Measurements from ENCODE around the gene MX1.

The MX1 gene

DNA sequence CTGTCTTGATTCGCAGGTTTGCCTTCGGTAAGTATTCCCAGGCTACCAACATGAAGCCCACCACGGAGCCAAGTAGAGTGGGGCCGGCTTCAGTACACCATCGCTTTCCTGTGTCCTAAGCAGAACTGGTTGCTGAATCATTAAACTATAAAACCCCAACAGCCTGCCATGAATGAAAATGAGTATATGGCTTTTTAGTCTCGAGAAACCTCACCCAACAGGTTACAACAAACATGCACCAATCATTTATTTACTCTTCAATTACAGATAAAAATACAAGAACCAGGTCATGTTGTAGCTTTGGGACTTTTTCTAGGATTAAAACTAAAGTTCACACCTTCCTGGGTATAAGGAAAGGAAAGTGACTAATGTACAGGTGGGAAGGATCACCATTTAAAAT, 74.3 kb downstream of the MX1 start:
- no peak for DNase-seq

DNA sequence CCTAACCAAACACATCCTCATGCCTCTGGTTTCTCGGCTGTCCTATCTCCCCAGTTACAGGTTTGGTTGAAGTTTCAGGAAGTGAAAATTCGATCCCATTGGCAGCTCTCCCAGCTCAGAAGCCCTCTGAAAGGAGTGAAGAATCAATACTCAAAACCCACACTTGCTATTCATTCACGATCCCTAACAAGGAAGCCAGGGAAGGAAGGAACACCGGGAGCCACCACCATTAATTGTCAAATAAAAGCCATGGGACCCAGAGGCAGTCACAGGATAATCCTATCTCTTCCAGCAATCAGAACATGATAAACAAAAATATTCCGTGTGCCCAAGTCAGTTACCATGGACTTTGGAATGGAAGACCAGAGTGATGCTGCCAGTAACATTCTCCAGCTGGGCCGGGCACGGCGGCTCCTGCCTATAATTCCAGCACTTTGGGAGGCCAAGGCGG, 74.9 kb downstream of the MX1 start:
- no peak for DNase-seq

DNA sequence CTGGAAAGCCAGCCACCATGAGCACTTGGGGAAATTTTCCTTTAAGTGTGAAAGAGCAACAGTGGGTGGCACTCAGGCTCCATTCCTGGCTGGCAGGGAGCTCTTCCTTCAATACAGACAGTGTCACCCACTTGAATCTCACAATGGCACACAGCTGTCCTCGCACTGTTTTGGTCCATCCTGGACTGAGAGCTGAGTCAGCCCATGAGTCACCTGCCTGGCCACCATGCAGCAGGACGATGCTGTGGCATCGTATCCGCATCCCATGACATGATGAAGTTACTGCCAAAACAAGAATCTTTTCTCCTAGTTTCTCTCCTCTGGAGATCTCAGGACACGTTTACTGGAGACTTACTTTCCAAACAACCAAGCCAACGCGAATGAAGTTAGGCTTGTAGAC, 75.9 kb downstream of the MX1 start:
- no peak for DNase-seq

DNA sequence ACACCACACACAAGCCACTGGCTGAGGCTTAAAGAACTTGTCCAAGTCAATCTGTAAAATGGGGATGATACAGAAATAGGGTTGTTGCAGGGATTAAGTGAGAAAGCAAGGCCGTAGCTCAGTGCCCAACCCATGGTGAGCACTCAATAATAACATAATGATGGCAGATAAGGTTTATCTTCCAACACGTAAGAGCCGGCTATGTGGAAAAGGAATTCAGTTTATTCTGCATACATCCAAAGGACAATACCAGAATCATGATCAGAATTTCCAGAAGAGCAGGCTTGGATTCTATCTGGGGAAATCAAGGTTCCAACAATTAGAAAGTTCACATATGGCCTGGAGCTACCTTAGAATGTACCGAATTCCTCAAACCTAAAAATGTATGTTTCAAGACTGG, 77.3 kb downstream of the MX1 start:
- DNase-seq = no peak

DNA sequence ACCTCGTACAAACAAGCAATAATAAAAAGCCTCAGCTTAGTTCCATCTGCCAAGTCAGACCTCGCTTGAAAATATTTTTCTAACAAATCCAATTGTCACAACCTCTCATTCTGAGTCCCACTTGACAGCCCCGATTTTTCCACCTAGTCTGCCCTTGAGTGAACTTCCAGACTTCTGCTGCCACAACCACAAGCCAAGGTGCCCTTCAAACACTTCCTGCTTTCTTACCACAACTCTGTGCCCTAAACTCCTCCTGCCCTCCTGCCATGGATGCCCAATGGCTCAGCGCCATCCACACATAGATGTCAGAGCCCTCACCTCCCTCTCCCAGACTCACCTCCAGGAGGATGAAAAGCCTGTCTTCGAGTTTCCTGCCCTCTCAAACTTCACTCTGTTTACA, 78.0 kb downstream of the MX1 start:
- no peak for DNase-seq

DNA sequence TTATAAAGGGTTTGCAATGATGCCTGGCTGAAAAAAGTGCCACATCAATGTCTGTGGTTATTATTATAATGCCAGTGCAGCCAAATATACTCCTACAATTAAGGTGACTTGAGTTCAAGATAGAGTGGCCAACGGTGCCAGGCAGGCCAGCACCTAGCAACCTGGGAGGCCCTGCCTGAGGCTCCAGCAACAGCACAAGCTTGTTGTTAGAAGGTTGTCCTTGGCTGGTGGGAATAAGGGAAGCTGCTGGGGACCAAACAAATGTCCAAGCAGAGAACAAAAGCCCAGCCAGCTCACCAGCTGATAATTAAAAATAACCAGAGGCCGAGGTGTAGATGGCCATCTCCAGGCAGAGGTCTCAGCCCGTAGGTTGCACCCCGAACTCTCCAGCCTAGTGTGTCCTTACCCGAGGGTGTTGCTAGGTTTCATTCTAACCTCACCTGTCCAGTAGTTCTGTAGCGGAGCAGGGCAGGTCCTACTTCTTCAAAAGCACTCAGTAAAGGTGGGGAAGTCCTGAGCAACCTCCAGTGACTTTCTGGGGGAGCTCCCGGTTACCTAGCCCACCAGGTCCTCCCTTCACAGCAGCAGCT, 80.1 kb downstream of the MX1 start:
- no peak for DNase-seq

DNA sequence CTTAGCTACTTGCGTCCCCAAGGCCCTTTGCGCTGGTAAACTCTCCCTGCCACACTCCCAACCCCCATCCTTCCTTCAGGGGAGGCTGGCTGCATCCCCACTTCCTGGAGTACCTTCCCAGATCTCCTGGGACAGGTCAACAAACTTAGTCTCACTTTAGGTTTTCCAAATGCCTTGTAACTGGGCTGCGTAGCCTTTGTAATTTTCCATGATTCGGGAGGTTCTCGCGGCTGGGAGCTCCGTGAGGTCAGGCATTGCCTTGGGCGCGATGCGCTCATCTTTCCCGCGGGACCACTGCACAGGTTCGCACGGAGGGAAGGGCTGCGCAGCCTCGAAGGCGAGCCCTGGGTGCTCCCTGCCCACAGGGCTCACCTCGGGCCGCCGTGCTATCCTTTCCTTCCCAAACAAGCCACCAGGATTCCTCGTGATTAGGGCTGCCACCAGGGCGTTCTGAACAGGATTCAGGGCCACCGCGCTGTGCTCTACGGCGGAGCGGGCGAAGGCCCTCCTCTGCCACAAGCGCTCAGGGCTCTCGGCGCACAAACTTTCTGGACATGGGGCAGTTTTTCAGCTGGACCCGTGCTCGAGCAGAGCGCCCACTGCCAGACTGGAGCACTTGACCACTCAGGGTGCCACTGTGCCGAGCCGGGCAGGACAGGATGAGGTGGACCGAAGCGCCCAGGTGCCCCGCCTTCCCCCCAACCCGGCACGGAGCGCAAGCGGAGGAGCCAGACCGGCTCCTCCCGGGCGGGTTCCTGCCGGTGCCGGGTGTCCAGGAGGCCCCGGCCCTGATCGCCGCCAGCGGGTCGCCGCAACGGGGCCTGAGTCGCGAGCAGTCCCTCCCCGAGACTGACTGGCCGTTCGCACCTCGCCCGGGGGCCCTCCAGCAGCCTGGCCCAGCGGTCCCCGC, 80.8 kb downstream of the MX1 start:
- no peak for DNase-seq

DNA sequence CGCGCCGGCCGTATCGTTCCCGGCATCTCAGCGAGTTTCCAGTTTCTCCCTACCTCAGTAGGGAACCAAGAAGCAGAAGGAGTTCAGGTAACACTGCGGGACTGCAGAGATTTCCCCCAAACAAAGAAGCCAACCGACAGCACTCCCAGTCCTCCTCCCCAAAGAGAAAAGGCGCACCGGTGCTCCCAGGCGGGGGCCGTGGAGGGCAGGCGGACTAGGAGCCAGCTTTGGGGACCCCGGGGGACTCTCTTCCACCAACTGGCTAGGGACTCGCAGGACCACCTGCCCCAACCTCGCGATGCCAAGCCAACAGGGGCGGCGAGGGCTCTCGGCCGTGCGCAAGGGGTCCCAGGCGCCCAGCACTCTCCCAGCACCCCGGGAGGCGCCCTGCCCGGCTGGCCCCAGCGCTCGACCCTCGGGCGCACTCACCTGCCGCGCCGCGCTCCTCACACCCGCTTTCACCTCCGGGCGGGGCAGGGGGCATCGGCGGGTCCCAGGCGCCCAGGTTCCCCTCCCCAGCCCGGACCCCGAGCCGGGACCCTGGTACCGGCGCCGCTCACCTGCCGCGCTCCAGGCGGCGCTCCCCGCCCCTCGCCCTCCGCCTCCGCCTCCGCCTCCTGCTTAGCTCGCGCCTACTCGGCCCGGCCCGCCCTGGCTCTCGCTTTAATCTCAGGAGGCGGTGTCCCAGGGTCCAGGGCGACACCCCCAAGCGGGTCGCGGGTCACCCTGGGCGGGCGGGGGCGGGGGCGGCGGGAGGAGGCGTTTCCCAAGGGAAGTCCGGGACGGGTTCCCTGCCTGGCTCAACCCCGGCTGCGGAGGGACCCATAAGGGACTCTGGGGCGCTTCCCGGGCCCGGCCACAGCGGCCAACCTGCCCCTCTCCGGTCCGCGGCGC, 81.7 kb downstream of the MX1 start, which contains the start of gene TMPRSS2:
TSS of gene TMPRSS2 (minus strand) at position 638 of the 894 bp plus-strand sequence. CDS start 10,025 bp downstream, outside the sequence.
- DNase-seq = no peak

DNA sequence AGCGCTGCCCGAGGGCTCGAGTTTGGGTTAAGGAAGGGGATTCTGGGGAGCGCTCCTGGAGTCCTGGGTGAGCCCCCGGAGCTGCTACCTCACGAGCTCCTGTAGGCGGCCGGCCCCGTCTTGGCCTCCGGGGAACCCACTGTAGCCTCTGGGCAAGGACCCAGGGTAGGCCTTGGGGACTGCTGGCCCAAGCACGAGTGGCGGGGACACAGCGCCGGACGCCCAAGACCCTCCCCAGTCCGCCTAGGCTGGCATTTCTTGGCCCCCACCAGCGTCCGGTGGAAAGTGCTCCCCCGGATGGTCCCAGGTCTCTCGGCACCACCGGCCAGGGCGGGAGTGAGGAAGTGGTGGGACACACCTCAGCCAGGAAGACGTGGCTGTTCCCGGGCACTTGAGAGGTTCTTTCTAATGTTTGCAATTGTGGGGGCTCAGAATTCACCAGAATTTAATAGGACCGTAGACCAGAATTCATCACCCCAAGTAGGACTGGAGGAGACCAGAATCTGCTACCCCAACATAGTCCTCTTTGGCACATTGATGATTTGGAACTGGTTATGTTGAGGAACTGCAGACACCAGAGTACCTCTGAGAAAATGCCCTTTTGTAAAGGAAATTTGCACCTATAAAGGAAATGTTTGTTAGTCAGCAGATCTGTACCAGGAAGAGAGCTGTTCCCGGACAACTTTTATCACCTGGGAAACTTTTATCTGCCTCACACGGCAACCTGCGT, 82.5 kb downstream of the MX1 start:
- DNase-seq = no peak

All from activated CD4-positive, CD25-positive, alpha-beta regulatory T cell (primary cell).